A549 (cell line): ENCODE data around the gene KDM6B. TPM values are rescaled to one million over a fixed set of nuclear protein-coding genes. Genes with fewer than 3 reads are reported as not detected.

ENCODE experiments used
- ATAC-seq, 2 experiments: fragments of 200-7000 bp in 1 of 2; fragments of >200 bp in 1 of 2; cut with Nextera tagmentation in 1 of 2; cut with Tn5 transposase in 1 of 2; 3 replicates each; pipeline versions ENCODE4 v1.8.0 to v1.9.1; 2018 to 2020; ENCODE audit warnings: mild to moderate bottlenecking in 1 of 2, moderate library complexity in 1 of 2
- CTCF ChIA-PET: fragments of 300-600 bp; sonication (Branson Sonifier 250); formaldehyde crosslinking; extraction: SDS; loops from one replicate; lab custom pipeline; 2021; ENCODE audit warnings: antibody characterized with exemption, inconsistent platforms; lab: Yijun Ruan, JAX
- POLR2A ChIA-PET: fragments of 350-600 bp; formaldehyde crosslinking; extraction: SDS; loops from one replicate; lab custom pipeline; 2021; ENCODE audit warnings: antibody characterized with exemption, inconsistent platforms; lab: Yijun Ruan, JAX
- DNase-seq, 2 experiments: peaks; one replicate each; pipeline versions ENCODE4 v3.0.0 to v3.0.0-alpha.2; 2011 to 2016; ENCODE audit warnings: low read depth in 1 of 2, low spot score in 1 of 2
- FAIRE-seq: peaks from 2 replicates; lab custom pipeline; 2011; peaks lifted over from hg19 to GRCh38; lab: Jason Lieb, UNC
- H3K27ac ChIP-seq, 2 experiments: fragments of >200 bp; sonication (Bioruptor Twin); formaldehyde crosslinking; 3 replicates each; pipeline ENCODE4 v1.5.1; 2016 to 2017
- H3K4me1 ChIP-seq: fragments of >200 bp; sonication (Bioruptor Twin); formaldehyde crosslinking; 3 replicates; pipeline ENCODE4 v1.6.1; 2016
- H3K4me2 ChIP-seq: fragments of >200 bp; sonication (Bioruptor Twin); formaldehyde crosslinking; 3 replicates; pipeline ENCODE4 v1.6.1; 2016
- H3K4me3 ChIP-seq: fragments of >200 bp; sonication (Bioruptor Twin); formaldehyde crosslinking; 3 replicates; pipeline ENCODE4 v1.5.1; 2016
- H3K9me3 ChIP-seq: fragments of >200 bp; sonication (Bioruptor Twin); formaldehyde crosslinking; 3 replicates; pipeline ENCODE4 v1.6.1; 2016
- BCL3 ChIP-seq: fragments of >200 bp; sonication (Bioruptor Twin); formaldehyde crosslinking; IDR thresholded peaks from 3 replicates; pipeline ENCODE4 v1.6.1; 2016
- CEBPB ChIP-seq, 2 experiments: fragments of >200 bp in 1 of 2; sonication (Bioruptor Twin) in 1 of 2; formaldehyde crosslinking in 1 of 2; IDR thresholded peaks; 2 replicates each; pipeline ENCODE4 v1.6.1; 2012 to 2016
- E2F6 ChIP-seq: IDR thresholded peaks from 2 replicates; pipeline ENCODE4 v1.6.1; 2012; ENCODE audit warnings: low read depth, borderline replicate concordance
- EP300 ChIP-seq, 2 experiments: fragments of >200 bp; sonication (Bioruptor Twin); formaldehyde crosslinking; IDR thresholded peaks; 2 replicates in 1 of 2; 3 replicates in 1 of 2; pipeline ENCODE4 v1.6.1; 2016 to 2017
- ESRRA ChIP-seq: fragments of 150-350 bp; IDR thresholded peaks from 2 replicates; pipeline ENCODE4 v1.6.1; 2014; ENCODE audit warnings: mild to moderate bottlenecking, low read length, borderline replicate concordance
- GATA3 ChIP-seq: IDR thresholded peaks from 2 replicates; pipeline ENCODE4 v1.6.1; 2012; ENCODE audit warnings: borderline replicate concordance
- HEYL ChIP-seq: fragments of 250-450 bp; sonication (Bioruptor Pico); IDR thresholded peaks from 2 replicates; pipeline ENCODE4 v1.8.0; 2021; ENCODE audit warnings: mild to moderate bottlenecking, moderate library complexity
- HMGXB4 ChIP-seq: fragments of 250-450 bp; sonication (Bioruptor Pico); IDR thresholded peaks from 2 replicates; pipeline ENCODE4 v1.5.0; 2021; ENCODE audit warnings: mild to moderate bottlenecking, moderate library complexity, borderline replicate concordance
- MAX ChIP-seq: IDR thresholded peaks from 2 replicates; pipeline ENCODE4 v1.6.1; 2012
- MYC ChIP-seq: IDR thresholded peaks from 2 replicates; pipeline ENCODE4 v1.6.1; 2012; ENCODE audit warnings: mild to moderate bottlenecking, inconsistent platforms, low read length, improper control_type of control experiment, borderline replicate concordance
- NFE2L2 ChIP-seq: fragments of 150-350 bp; conservative IDR thresholded peaks from 2 replicates; pipeline ENCODE4 v1.6.1; 2014; ENCODE audit warnings: low read length
- POLR2AphosphoS2 ChIP-seq: conservative IDR thresholded peaks from 2 replicates; pipeline ENCODE4 v1.6.1; 2012; ENCODE audit warnings: low read length, improper control_type of control experiment, inconsistent platforms
- RARB ChIP-seq: fragments of 250-450 bp; sonication (Bioruptor Pico); IDR thresholded peaks from 2 replicates; pipeline ENCODE4 v1.8.0; 2021; ENCODE audit warnings: mild to moderate bottlenecking, moderate library complexity
- SMC3 ChIP-seq: fragments of >200 bp; sonication (Bioruptor Twin); formaldehyde crosslinking; IDR thresholded peaks from 3 replicates; pipeline ENCODE4 v1.6.1; 2018; ENCODE audit warnings: inconsistent platforms
- TP53 ChIP-seq: fragments of 250-450 bp; sonication (Bioruptor Pico); IDR thresholded peaks from 2 replicates; pipeline ENCODE4 v1.5.0; 2021; ENCODE audit warnings: mild to moderate bottlenecking, moderate library complexity
- ZFP36 ChIP-seq: fragments of 450-650 bp; IDR thresholded peaks from 2 replicates; pipeline ENCODE4 v1.6.1; 2014; ENCODE audit warnings: borderline replicate concordance; ENCODE audit not compliant: partially characterized antibody
- ZNF302 ChIP-seq: fragments of 250-450 bp; sonication (Bioruptor Pico); IDR thresholded peaks from 2 replicates; pipeline ENCODE4 v1.9.0; 2021; ENCODE audit warnings: inconsistent platforms, mild to moderate bottlenecking, moderate library complexity
- WGBS: methylation state at CpG from one replicate; pipeline ENCODE4 v1.1.6; 2017; ENCODE audit errors: missing lambda C conversion rate; 5-methylcytosine and 5-hydroxymethylcytosine counted together
- polyA plus RNA-seq, 4 experiments: library from polyadenylated mRNA; depleted of rRNA in 3 of 4; stranded (reverse); fragments of >200 nt; fragmentation: RNase III in 1 of 4; extraction: RNeasy Plus Mini Kit Qiagen cat#74134 plus additional on column Dnase treatment in 1 of 4; gene quantifications; 2 replicates in 3 of 4; 3 replicates in 1 of 4; pipeline ENCODE4 v1.2.3, GENCODE V29; 2011 to 2017

Gene KDM6B
- polyA plus RNA-seq, 2 of the 4 experiments (the other 2 are of a cell fraction) = 1.3 to 8.8 TPM

GRCh38 chr17:7854851-7855659 lies 21.0 kb downstream of the KDM6B start, which contains the start of gene TMEM88:
Gene TMEM88 (plus strand): TSS chr17:7855066. CDS start chr17:7855075, 9 bp downstream.
- no peaks in the 10 kb centered on the region for H3K9me3 ChIP-seq
- peak within 1 kb of the TSS in 1 of 2 experiments; percentile 91; a peak in 3 of 6 replicates for H3K27ac ChIP-seq
- peak within 1 kb of the TSS; percentile 69; the same call in 2 of the 3 replicates for H3K4me3 ChIP-seq
- ATAC-seq (no peak), DNase-seq (no peak), FAIRE-seq (no peak)
- ChIA-PET POLR2A (interaction anchor here (0.9 to 2.7 kb wide), 2 partner anchors 12 to 20 kb away, joined by 6 to 65 read pairs; no protein-coding TSS in a partner anchor), CTCF (interaction anchor here (2.5 to 2.9 kb wide), 4 partner anchors 10 to 112 kb away, joined by 14 to 48 read pairs (median 26); partner anchors contain the start of gene KDM6B)
- peak within 1 kb of the TSS; percentile 99 for H3K4me2 ChIP-seq
- TF ChIP-seq HEYL (CRISPR knock-in tag) (no peak), ZFP36 (no peak), CEBPB (IDR thresholded peaks at IDR 0.05) (no peak), EP300 (IDR thresholded peaks at IDR 0.05) (no peak), POLR2AphosphoS2 (0 out of 2 replicates have a peak, but pooled peaks have one; percentile 87)
- H3K4me1 ChIP-seq = peaks cover 30% of the 10 kb centered on the region
- WGBS = 94% methylated on average over 55 of the region's 57 CpGs

GRCh38 chr17:7855660-7856010 lies 21.6 kb downstream of the KDM6B start:
- ChIA-PET CTCF (interaction anchor here (2.0 to 2.9 kb wide), 8 partner anchors 10 to 134 kb away, joined by 9 to 48 read pairs (median 18); partner anchors contain the start of gene KDM6B), POLR2A (interaction anchor here (0.9 to 2.7 kb wide), 2 partner anchors 13 to 20 kb away, joined by 6 to 65 read pairs; no protein-coding TSS in a partner anchor)
- peak overlapping the region; percentile 69; the same call in 2 of the 3 replicates for H3K4me3 ChIP-seq
- ATAC-seq = no peak
- H3K9me3 ChIP-seq = no peaks in the 10 kb centered on the region
- DNase-seq = no peak
- 79% methylated on average over 15 of the region's 15 CpGs for WGBS
- peaks cover 30% of the 10 kb centered on the region for H3K4me1 ChIP-seq
- peak overlapping the region; percentile 99 for H3K4me2 ChIP-seq
- TF ChIP-seq HMGXB4 (CRISPR knock-in tag) (no peak), MAX (no peak), SMC3 (no peak), TP53 (CRISPR knock-in tag) (no peak), GATA3 (no peak), ESRRA (no peak), E2F6 (no peak), MYC (no peak), RARB (no peak), BCL3 (no peak), NFE2L2 (no peak), ZNF302 (CRISPR knock-in tag) (no peak)
- no peak for FAIRE-seq
- H3K27ac ChIP-seq = peak overlapping the region in 1 of 2 experiments; percentile 91; a peak in 3 of 6 replicates
